ENCODE data around the gene NLGN1. TPM values are rescaled to one million over a fixed set of nuclear protein-coding genes. Genes with fewer than 3 reads are reported as not detected.

The NLGN1 gene
- total RNA-seq, 1 experiment from 2014 or later: not detected

DNA sequence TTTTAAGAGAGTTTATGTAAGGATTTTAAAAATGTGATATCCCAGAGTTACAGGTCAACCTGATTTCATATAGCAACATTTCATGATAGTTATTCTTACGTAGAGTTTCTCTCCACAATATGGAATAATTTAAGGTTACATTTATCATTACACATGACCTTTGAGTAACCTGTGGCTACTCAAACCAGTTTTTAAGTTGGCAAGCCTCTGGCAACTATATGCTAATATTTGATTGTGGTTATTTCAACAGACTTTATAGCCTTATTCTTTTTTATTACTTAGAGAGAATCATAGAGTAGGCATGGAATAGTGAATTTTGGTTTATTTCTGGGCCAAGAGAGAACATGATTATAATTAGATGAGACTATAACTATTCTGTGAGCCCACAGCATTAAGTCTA lies 504.9 kb downstream of the NLGN1 start:
- no peak for DNase-seq (ENCODE audit: low read depth)

DNA sequence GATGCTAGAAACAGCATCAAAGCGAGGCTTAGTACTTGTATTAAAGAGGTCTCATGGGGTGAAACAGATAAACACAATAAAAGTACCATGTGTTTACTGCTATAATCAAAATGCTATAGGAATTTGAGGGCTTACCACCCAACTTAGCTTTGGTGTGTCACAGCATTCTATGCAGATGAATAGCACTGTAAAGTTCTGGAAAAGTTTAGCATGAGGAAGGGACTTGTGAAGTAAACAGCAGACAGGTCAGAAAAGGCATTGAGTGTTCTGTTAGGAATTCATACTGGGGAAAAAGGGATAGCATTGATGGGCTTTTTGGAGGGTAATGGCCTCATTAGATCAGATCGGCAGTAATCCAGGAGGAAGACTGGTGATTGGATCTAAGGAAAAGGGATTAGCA lies 505.3 kb downstream of the NLGN1 start:
- no peak for DNase-seq (ENCODE audit: low read depth)

DNA sequence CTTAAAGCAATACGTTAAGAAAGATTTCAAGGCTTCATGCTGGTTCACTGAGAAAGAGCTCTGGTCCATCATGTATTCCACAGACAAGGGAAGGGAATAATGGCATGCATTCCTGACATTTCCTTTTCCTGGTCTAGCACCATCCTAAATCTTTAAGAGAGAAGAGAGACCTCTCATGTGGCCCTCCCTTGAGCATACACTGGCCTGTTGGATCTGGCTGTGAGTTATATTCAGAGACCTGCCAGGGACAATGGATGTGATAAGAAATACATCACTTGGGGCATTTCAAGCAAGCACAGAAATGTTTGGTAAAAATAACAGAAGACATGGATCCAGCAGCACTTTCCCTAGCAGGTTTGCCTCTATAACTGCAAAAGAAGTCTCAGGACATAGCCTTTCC lies 507.8 kb downstream of the NLGN1 start:
- no peak for DNase-seq (ENCODE audit: low read depth)

DNA sequence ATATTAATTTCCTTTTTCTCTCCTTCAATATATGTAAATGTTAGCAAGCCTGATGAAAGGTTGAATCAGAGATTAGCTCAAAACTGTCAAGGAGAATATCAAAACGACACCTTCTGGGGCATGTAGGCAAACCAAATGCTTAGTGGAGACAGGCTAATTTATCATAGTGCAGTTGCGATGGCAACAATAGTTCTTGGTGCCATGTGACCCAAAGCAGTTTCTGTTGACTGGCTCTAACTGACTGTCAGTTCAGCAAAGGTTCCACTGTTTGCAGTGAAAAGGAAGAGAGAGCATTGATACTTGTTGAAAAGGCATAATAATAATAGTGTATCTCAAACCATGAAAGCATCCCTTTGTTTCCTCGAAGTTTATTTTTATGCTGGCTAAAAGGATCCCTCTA lies 513.9 kb downstream of the NLGN1 start:
- DNase-seq (ENCODE audit: low read depth): no peak

GRCh38 chr3:173912126-173912525 lies 514.6 kb downstream of the NLGN1 start:
- no peak for DNase-seq (ENCODE audit: low read depth)

DNA sequence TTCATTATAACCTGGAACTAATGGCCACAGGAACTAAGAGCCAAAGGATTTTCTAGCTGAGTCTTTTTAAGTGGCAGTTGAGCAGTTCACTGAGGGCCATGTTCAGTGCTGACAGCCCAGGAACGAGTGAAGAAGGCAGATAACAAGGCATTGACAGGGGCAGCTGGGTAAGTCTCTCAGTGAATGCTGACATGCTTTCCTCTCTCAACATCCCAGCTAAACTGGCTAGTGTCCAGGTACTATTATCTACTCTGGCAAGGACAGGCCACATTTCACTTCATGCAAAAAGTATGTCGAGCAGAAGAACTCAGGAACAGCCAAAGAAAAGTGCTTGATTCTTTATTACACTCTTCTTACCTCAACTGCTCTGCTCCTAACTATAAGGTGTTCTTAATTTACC lies 515.9 kb downstream of the NLGN1 start:
- no peak for DNase-seq (ENCODE audit: low read depth)

- DNase-seq (ENCODE audit: low read depth): no peak
These were observed 516.5 kb downstream of the NLGN1 start for GRCh38 chr3:173913974-173914421.

DNA sequence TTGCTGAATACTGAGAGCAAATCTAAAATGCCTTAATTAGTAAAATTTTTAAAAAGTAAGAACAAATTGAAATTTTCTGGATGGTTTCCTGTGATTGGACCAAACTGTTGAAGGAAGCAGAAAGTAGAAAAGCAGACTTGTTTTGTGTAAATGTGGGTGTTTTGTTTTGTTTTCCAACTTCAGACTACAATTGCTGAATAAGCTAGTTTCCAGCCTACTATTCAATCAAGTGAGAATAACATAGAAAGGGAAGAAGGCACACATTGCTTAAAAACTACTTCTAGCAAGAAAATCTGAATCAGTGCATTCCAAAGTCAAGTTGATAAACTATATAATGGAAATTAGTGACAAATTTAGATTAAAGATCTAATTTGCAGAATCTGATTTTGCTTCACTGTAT lies 519.3 kb downstream of the NLGN1 start:
- DNase-seq (ENCODE audit: low read depth): no peak

GRCh38 chr3:173920386-173920785 lies 522.8 kb downstream of the NLGN1 start:
- DNase-seq (ENCODE audit: low read depth): no peak

DNA sequence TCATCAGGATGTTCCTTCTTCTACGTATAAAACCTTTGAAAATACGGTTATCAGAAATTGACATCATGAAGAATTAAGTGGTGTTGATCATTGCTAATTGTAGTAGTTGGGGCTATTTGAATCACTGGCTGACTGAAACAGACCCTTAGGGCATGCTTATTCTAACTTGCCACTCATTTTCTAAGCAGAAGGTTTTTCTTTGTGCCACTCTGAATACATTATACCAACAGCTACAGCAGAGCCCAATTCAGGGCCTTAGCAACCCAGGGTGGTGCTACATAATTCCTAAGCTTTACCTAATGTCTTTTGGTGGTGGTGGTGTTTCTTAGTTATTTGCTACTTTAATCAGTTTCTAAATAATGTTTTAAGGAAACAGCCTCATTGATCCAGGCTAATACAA lies 524.2 kb downstream of the NLGN1 start:
- no peak for DNase-seq (ENCODE audit: low read depth)

- no peak for DNase-seq (ENCODE audit: low read depth)
These were observed 525.7 kb downstream of the NLGN1 start for GRCh38 chr3:173923204-173923603.

DNA sequence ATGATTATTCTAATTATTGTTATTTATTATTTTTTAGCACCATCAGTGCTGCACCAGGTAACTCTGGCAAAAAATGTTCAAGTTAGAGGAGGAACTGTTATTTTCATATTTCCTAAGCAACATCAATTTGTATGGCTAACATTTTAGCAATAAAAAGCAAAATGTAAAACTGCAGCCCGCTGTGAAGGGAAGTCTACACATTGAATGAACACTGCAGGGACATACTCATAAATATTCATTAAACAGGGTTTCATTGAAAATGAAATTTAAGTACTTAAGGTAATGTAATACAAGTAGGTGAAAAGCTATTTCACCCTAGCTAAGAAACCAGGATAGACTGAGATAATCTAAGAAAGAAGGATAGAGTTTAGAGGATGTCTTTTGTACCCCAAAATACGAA lies 532.7 kb downstream of the NLGN1 start:
- DNase-seq (ENCODE audit: low read depth): no peak

GRCh38 chr3:173932624-173933023 lies 535.1 kb downstream of the NLGN1 start:
- peak; percentile 63 for DNase-seq (ENCODE audit: low read depth)

DNA sequence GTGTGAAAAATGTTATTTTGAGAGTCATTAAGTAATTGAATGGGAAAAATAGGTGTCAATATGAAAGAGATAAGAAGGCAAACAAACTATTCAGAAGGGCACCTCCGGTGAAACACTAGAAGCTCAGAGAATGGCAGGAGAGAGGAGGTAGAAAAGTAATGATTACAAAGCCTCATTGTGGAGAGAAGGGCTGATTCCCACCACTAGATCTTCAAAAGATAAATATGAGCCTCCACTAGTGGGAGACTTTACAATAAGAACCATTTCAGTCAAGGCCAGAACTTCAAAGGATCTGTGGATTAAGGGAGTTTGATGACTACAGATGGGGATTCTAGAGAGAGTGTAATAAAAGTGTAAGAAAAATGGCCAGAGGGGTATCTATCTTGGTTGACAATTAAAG lies 535.6 kb downstream of the NLGN1 start:
- no peak for DNase-seq (ENCODE audit: low read depth)

- no peak for DNase-seq (ENCODE audit: low read depth)
These were observed 538.8 kb downstream of the NLGN1 start for GRCh38 chr3:173936316-173936715.

GRCh38 chr3:173938159-173938558 lies 540.6 kb downstream of the NLGN1 start:
- peak; percentile 55 for DNase-seq (ENCODE audit: low read depth)

DNA sequence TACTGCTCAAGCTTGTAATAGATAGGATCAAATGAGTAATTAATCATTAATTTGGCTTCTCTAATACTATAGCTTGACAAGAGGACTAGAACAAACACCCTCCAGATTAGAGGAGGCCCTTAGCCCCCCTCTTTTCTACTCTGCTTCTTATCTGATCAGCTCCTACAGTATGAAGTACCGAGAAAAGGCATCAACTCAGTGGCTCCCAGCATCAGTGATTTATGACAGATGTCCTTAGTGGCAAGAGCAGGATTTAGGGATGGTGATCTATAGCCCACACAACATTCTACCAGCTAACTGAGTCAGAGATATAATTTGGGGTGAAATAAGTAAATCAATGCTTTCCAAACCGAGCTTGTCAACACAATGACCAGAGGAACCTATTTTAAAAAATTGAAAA lies 541.1 kb downstream of the NLGN1 start:
- DNase-seq (ENCODE audit: low read depth): no peak

- no peak for DNase-seq (ENCODE audit: low read depth)
These were observed 541.8 kb downstream of the NLGN1 start for GRCh38 chr3:173939331-173939730.

DNA sequence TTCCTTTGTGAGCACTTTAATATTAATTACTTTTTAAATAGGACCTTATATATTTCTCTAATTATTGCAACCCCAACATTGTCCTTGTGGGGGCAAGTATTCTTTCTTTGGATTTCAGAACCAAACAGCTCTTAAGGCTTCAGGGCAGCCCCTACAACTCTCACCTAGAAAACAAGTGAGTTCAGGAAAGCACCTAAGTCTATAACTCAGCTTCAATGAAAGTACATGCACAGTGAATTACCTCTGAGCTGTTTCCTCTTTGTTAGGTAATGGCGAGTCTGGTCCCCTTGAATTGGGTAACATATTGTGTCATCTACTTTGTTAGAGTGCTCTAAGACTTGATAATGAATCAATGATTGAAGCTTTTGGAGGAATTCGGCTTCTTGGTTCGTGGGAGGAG lies 545.7 kb downstream of the NLGN1 start:
- DNase-seq (ENCODE audit: low read depth): no peak

- no peak for DNase-seq (ENCODE audit: low read depth)
These were observed 547.6 kb downstream of the NLGN1 start for GRCh38 chr3:173945170-173945569.

- no peak for DNase-seq (ENCODE audit: low read depth)
These were observed 548.3 kb downstream of the NLGN1 start for GRCh38 chr3:173945806-173946205.

- DNase-seq (ENCODE audit: low read depth): no peak
These were observed 557.1 kb downstream of the NLGN1 start for GRCh38 chr3:173954647-173955046.

- no peak for DNase-seq (ENCODE audit: low read depth)
These were observed 560.1 kb downstream of the NLGN1 start for GRCh38 chr3:173957646-173958045.

DNA sequence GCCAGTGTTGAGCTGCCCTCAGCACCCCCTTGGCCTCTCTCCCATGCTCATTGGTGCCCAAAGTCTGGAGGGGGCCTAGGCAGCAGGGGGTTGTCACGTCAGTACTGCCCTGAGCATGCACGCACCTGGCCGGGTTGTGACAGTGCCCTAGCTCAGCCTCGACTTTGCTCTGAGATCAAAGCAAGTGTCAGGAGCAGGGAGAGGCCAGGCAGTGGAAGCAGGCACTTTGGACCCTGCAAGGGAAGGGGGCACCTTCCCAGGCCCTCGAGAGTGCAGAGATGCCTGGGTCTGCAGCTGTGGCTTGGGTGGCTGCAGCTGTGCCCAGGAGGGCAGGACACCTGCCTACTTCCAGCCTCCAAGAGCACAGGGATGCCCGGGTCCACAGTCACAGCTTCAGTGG lies 561.3 kb downstream of the NLGN1 start:
- DNase-seq (ENCODE audit: low read depth): no peak

- no peak for DNase-seq (ENCODE audit: low read depth)
These were observed 572.7 kb downstream of the NLGN1 start for GRCh38 chr3:173970281-173970680.

Measured in LHCN-M2 (cell line).